ENCODE results near the gene RGL2.

The RGL2 gene

DNA sequence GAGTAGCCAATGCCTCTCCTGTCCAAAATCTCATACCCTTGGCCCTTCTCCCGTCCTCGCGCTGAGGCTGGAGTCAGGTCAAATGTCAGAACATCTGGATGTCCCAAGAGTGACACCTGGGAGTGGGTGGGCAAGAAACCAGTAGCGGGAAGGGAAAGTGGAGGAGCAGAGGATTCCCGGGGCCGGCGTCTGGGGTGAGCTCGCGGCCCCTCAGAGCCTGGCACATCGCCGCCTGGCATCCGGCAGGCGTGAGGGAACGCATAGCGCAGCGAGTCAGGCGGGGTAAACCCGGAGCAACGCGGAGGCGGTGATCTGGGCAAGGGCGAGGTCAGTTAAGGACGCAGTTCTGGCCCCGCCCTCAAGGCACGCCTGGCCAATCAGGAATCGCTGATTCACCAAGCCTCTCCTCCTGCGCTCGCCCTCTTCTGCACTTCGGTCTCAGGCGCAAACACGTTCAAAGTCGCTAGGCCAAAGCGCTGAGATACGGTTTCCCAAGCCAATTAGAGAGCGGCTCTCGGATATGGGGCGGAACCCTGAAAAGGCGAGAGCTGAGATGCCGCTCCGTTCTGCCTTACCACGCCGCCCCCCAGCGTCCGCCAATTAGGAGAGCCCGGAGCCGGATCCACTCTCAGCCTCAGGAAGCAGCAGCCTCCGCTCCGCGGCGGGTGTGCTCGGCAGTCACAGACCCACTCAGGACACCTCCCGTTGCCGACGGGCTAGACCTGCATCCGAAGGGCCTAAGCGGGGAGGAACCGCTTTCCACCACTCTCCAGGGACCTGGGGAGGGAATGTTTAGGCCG, 49.6 kb downstream of the RGL2 start:
- peak overlapping the region; percentile 99 for H3K9ac ChIP-seq (ENCODE audit: low read length in 2 of 2)
- H3K9me3 ChIP-seq (ENCODE audit: control insufficient read depth in 2 of 2, low read length in 2 of 2): no peaks in the 10 kb centered on the region
- H3K27me3 ChIP-seq (ENCODE audit: control insufficient read depth in 1 of 2, insufficient read depth in 2 of 2, low read length in 2 of 2): no peaks in the 10 kb centered on the region
- H3K4me1 ChIP-seq (ENCODE audit: control insufficient read depth, insufficient read depth, low read length): peaks cover 26% of the 10 kb centered on the region
- H3K4me3 ChIP-seq (ENCODE audit: low read length in 2 of 2): peak overlapping the region; percentile 89 to 92
- peak overlapping the region; percentile 99 for H3K27ac ChIP-seq (ENCODE audit: low read length)
- peaks cover 0 to 4% of the 10 kb centered on the region in 2 donors for H3K36me3 ChIP-seq (ENCODE audit: control insufficient read depth in 2 of 2, insufficient read depth in 2 of 2, low read length in 2 of 2)

DNA sequence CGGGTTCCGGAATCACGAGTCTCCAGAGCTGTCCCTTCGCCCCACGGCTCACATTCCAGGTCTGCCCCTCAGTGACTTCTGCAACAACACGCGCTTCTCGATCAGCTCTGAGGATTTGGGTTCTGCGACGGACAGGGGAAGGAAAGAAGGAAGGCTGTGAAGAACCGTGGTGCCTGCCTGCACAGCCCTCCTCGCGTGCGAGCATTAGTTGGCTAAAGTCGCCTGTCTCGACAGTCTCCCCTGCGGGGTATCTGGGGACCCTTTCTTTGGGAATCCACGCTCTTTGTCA, 50.2 kb downstream of the RGL2 start:
- Histone ChIP-seq H3K4me3 (ENCODE audit: low read length in 2 of 2) (peak overlapping the region; percentile 71 to 89), H3K9ac (ENCODE audit: low read length in 2 of 2) (peak overlapping the region; percentile 87 to 89), H3K36me3 (ENCODE audit: control insufficient read depth in 2 of 2, insufficient read depth in 2 of 2, low read length in 2 of 2) (peaks cover 0 to 4% of the 10 kb centered on the region in 2 donors), H3K27ac (ENCODE audit: low read length) (peak overlapping the region; percentile 99), H3K27me3 (ENCODE audit: control insufficient read depth in 1 of 2, insufficient read depth in 2 of 2, low read length in 2 of 2) (no peaks in the 10 kb centered on the region), H3K9me3 (ENCODE audit: control insufficient read depth in 2 of 2, low read length in 2 of 2) (no peaks in the 10 kb centered on the region), H3K4me1 (ENCODE audit: control insufficient read depth, insufficient read depth, low read length) (peaks cover 26% of the 10 kb centered on the region)

DNA sequence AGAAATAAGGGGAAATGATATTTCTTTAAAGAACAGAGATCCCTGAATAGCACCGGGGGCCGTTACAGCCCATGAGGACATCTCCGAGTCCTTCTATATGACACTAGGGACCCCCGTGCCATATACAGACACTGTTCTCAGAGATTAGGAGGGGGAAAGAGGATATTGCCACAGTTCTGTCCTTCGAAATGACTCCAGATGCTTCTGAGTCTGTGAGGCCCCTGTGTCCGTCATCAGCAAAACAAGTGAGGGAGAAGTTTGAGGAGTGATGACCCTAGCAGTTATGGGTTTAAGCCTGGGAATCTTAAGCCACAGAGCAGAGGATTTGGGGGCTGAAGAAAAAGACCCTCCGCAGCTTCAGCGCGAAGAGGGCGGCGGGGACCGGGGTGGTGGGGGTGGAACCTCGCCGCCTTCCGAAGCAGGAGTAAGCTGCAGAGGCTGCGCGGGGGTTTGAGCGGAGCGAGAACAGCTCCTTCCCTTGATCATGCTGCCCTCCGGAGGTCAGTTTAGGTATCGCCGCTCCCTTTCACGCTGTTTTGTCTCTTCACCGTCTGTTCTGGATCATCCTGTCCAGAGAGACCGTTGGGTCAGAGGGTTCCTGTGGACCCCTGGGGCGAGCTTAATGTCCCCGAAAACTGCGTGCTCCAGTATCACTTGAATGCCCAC, 50.6 kb downstream of the RGL2 start:
- Histone ChIP-seq H3K4me1 (ENCODE audit: control insufficient read depth, insufficient read depth, low read length) (peaks cover 26% of the 10 kb centered on the region), H3K9ac (ENCODE audit: low read length in 2 of 2) (peak overlapping the region; percentile 87 to 89), H3K4me3 (ENCODE audit: low read length in 2 of 2) (peak overlapping the region; percentile 71 to 89), H3K27ac (ENCODE audit: low read length) (peak overlapping the region; percentile 99), H3K27me3 (ENCODE audit: control insufficient read depth in 1 of 2, insufficient read depth in 2 of 2, low read length in 2 of 2) (no peaks in the 10 kb centered on the region), H3K9me3 (ENCODE audit: control insufficient read depth in 2 of 2, low read length in 2 of 2) (no peaks in the 10 kb centered on the region), H3K36me3 (ENCODE audit: control insufficient read depth in 2 of 2, insufficient read depth in 2 of 2, low read length in 2 of 2) (peaks cover 0 to 4% of the 10 kb centered on the region in 2 donors)

DNA sequence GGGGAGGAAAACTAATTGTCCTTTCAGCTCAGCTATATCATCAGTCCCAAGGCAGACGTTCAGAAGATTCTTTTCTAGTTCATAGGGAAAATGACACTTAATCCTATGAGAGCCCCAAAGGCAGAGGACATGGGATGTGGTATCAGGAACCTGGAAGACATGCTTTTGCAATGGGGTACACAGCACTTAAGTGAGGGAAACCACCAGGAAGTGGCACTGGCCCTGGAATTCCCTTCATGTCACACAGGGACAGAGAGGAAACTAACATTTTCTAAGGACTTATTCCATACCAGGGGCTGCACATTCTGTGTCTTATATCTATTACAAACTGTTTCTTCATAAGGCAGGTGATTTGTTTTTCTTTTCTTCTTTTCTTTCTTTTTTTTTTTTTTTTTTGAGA, 55.3 kb downstream of the RGL2 start:
- no peak overlapping the region for H3K27ac ChIP-seq (ENCODE audit: low read length)
- H3K27me3 ChIP-seq (ENCODE audit: control insufficient read depth in 1 of 2, insufficient read depth in 2 of 2, low read length in 2 of 2): peaks cover 2 to 7% of the 10 kb centered on the region in 2 donors
- no peak overlapping the region for H3K4me3 ChIP-seq (ENCODE audit: low read length in 2 of 2)
- no peak overlapping the region for H3K9ac ChIP-seq (ENCODE audit: low read length in 2 of 2)
- H3K9me3 ChIP-seq (ENCODE audit: control insufficient read depth in 2 of 2, low read length in 2 of 2): no peaks in the 10 kb centered on the region
- H3K36me3 ChIP-seq (ENCODE audit: control insufficient read depth in 2 of 2, insufficient read depth in 2 of 2, low read length in 2 of 2): no peaks in the 10 kb centered on the region
- peaks cover 5% of the 10 kb centered on the region for H3K4me1 ChIP-seq (ENCODE audit: control insufficient read depth, insufficient read depth, low read length)

DNA sequence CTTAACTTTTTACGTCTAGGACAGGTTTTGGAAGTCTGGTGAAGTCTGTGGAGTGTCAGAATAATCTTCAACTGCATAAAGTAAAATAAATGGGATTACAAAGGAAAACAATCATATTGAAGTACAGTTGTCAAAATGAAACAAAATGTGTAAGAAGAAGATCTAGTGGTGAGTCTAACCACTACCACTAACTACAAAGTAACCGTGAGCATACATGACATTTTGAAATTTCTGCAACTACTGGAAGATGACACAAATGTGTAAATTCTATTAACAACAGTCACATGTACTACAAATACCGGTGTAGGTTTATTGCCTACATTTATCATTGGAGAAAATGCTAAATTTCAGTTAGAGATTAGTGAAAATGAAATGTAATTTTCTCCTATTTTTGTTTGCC, 56.8 kb downstream of the RGL2 start:
- H3K9ac ChIP-seq (ENCODE audit: low read length in 2 of 2): no peak overlapping the region
- no peaks in the 10 kb centered on the region for H3K36me3 ChIP-seq (ENCODE audit: control insufficient read depth in 2 of 2, insufficient read depth in 2 of 2, low read length in 2 of 2)
- no peak overlapping the region for H3K27ac ChIP-seq (ENCODE audit: low read length)
- no peaks in the 10 kb centered on the region for H3K9me3 ChIP-seq (ENCODE audit: control insufficient read depth in 2 of 2, low read length in 2 of 2)
- no peak overlapping the region for H3K4me3 ChIP-seq (ENCODE audit: low read length in 2 of 2)
- H3K27me3 ChIP-seq (ENCODE audit: control insufficient read depth in 1 of 2, insufficient read depth in 2 of 2, low read length in 2 of 2): peaks cover 2 to 7% of the 10 kb centered on the region in 2 donors
- no peaks in the 10 kb centered on the region for H3K4me1 ChIP-seq (ENCODE audit: control insufficient read depth, insufficient read depth, low read length)

Measured in stomach smooth muscle (tissue), 2 donors.